Rectal smooth muscle tissue (tissue), 1 donor: ENCODE measurements around the gene TRABD2B.

ENCODE experiments used
- H3K27ac ChIP-seq: one replicate; pipeline ENCODE4 v1.7.0; 2013; ENCODE audit warnings: low read depth, low read length, inconsistent platforms
- H3K27me3 ChIP-seq: one replicate; pipeline ENCODE4 v1.7.0; 2013; ENCODE audit warnings: low read length; ENCODE audit not compliant: control insufficient read depth, insufficient read depth
- H3K36me3 ChIP-seq: one replicate; pipeline ENCODE4 v1.7.0; 2013; ENCODE audit warnings: low read length; ENCODE audit not compliant: control insufficient read depth, insufficient read depth
- H3K4me1 ChIP-seq: one replicate; pipeline ENCODE4 v1.7.0; 2013; ENCODE audit warnings: low read length; ENCODE audit not compliant: control insufficient read depth, insufficient read depth
- H3K4me3 ChIP-seq: one replicate; pipeline ENCODE4 v1.7.0; 2013; ENCODE audit warnings: low read length
- H3K9ac ChIP-seq: one replicate; pipeline ENCODE4 v1.7.0; 2013; ENCODE audit warnings: low read length

TRABD2B gene

GRCh38 chr1:47849591-47850261, 147.5 kb downstream of the TRABD2B start:
- Histone ChIP-seq H3K27me3 (no peaks in the 10 kb centered on the region), H3K4me3 (no peak overlapping the region), H3K36me3 (no peaks in the 10 kb centered on the region), H3K4me1 (no peaks in the 10 kb centered on the region), H3K27ac (no peak overlapping the region), H3K9ac (no peak overlapping the region)

- Histone ChIP-seq H3K27ac (no peak overlapping the region), H3K4me3 (no peak overlapping the region), H3K27me3 (no peaks in the 10 kb centered on the region), H3K9ac (no peak overlapping the region), H3K36me3 (no peaks in the 10 kb centered on the region), H3K4me1 (no peaks in the 10 kb centered on the region)
Observed at GRCh38 chr1:47849005-47849521, 148.1 kb downstream of the TRABD2B start.

- Histone ChIP-seq H3K36me3 (no peaks in the 10 kb centered on the region), H3K9ac (no peak overlapping the region), H3K27ac (no peak overlapping the region), H3K27me3 (no peaks in the 10 kb centered on the region), H3K4me3 (no peak overlapping the region), H3K4me1 (no peaks in the 10 kb centered on the region)
Observed at GRCh38 chr1:47847763-47848162, 149.4 kb downstream of the TRABD2B start.

- Histone ChIP-seq H3K27me3 (no peaks in the 10 kb centered on the region), H3K36me3 (no peaks in the 10 kb centered on the region), H3K4me1 (no peaks in the 10 kb centered on the region), H3K27ac (no peak overlapping the region), H3K9ac (no peak overlapping the region), H3K4me3 (no peak overlapping the region)
Observed at GRCh38 chr1:47844558-47844955, 152.6 kb downstream of the TRABD2B start.

DNA sequence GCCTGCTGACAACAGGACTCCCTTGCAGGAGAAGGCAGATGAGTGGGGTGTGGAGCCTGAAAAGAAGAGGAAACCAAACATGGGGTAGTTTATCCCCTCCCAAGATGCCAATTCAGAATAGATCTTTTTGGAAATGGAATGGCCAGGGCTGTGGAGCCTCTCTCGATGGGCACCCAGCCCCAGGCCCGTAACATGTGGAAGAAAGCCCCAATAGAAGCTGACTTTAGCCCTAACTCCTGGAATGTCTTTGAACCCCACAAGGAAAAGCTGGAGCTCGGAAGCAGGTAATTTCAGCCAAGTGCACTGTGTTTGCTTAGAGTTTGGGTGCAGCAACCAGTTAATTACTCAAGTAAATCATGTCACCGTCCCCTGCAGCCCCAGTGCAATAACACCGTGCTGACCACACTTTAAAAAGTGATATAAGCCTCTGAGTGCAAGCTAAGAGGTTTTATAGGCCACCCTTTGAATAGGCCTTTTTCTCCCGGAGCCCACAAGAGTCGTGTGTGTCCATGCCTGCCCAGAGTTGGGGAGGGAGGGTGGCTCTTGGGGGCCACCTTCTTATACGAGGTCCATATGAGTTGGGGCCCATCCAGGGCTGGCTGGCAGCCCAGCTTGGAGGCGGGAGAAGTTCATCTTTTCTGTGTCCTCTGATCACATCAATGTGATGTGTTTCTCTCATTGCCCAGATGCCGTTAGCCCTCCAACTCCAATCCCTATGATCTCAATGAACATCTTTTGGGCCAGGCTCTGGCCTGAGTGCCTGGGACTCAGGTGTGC, 153.2 kb downstream of the TRABD2B start:
- Histone ChIP-seq H3K27ac (no peak overlapping the region), H3K4me1 (no peaks in the 10 kb centered on the region), H3K4me3 (no peak overlapping the region)

DNA sequence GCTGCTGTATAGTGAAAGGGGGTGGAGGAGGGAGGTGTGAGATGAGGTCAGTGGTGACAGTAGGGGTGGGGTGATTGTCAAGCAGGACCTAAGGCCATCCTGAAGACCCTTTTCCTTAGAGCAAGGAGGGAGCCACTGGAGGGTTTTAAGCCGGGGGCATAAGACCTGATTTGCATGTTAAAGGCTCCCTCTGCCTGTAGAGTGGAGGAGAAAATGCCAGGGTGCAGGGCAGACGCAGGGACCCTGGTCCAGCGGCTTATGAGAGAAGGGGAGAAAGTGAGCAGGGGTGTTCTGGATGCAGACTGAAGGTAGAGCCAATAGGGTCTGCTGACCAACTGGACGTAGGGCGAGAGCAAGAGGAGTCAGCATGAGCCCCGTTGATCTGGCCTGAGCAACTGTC, 154.1 kb downstream of the TRABD2B start:
- Histone ChIP-seq H3K4me1 (no peaks in the 10 kb centered on the region), H3K27me3 (no peaks in the 10 kb centered on the region), H3K36me3 (no peaks in the 10 kb centered on the region), H3K4me3 (no peak overlapping the region), H3K27ac (no peak overlapping the region), H3K9ac (no peak overlapping the region)

More for the DNA sequence above, 153.2 kb downstream of the TRABD2B start:
- H3K9ac ChIP-seq = no peak overlapping the region
- H3K36me3 ChIP-seq = no peaks in the 10 kb centered on the region
- H3K27me3 ChIP-seq = no peaks in the 10 kb centered on the region

GRCh38 chr1:47842228-47842919, 154.8 kb downstream of the TRABD2B start:
- H3K36me3 ChIP-seq = no peaks in the 10 kb centered on the region
- no peak overlapping the region for H3K9ac ChIP-seq
- no peaks in the 10 kb centered on the region for H3K27me3 ChIP-seq
- H3K4me3 ChIP-seq = no peak overlapping the region
- no peaks in the 10 kb centered on the region for H3K4me1 ChIP-seq
- H3K27ac ChIP-seq = no peak overlapping the region

DNA sequence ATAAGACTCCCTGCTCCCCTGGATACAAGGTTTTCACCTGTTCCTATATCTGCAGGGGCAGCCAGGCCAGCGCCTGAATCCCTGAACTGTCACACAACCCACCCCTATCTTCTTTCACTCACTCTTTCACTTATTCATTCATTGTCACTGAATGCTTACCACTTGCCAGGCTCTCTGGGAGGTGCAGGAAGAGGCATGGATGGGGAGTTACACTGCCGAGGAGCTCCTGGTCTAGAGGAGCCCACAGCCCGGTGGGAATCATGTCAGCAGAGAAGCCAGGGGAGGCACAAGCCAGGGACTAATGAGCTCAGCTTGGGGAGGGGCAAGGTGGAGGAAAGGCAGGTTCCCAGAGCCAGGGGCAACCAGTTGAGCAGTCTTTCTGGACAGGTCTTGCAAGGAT, 155.8 kb downstream of the TRABD2B start:
- Histone ChIP-seq H3K9ac (no peak overlapping the region), H3K4me1 (no peaks in the 10 kb centered on the region), H3K36me3 (no peaks in the 10 kb centered on the region), H3K27me3 (no peaks in the 10 kb centered on the region), H3K27ac (no peak overlapping the region), H3K4me3 (no peak overlapping the region)

GRCh38 chr1:47840393-47841190, 156.6 kb downstream of the TRABD2B start:
- H3K4me1 ChIP-seq = no peaks in the 10 kb centered on the region
- H3K36me3 ChIP-seq = no peaks in the 10 kb centered on the region
- H3K9ac ChIP-seq = no peak overlapping the region
- H3K27me3 ChIP-seq = no peaks in the 10 kb centered on the region
- H3K27ac ChIP-seq = no peak overlapping the region
- no peak overlapping the region for H3K4me3 ChIP-seq

DNA sequence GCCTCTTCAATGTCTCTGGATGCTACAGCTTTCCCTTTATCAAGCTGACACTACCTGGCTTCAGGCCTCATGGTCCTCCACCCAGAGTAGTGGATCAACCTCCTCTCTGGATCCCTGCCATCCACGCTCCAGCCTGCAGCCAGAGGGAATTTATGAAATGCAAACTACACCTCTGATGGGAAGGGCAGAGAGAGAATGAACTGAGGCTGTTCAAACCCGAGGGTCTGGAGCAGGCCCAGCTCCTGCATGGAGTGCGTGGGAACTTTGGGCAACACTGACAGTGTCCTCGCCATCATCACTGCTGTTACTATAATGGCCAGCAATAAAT, 157.8 kb downstream of the TRABD2B start:
- Histone ChIP-seq H3K9ac (no peak overlapping the region), H3K27ac (no peak overlapping the region), H3K27me3 (no peaks in the 10 kb centered on the region), H3K36me3 (no peaks in the 10 kb centered on the region), H3K4me3 (no peak overlapping the region), H3K4me1 (no peaks in the 10 kb centered on the region)

DNA sequence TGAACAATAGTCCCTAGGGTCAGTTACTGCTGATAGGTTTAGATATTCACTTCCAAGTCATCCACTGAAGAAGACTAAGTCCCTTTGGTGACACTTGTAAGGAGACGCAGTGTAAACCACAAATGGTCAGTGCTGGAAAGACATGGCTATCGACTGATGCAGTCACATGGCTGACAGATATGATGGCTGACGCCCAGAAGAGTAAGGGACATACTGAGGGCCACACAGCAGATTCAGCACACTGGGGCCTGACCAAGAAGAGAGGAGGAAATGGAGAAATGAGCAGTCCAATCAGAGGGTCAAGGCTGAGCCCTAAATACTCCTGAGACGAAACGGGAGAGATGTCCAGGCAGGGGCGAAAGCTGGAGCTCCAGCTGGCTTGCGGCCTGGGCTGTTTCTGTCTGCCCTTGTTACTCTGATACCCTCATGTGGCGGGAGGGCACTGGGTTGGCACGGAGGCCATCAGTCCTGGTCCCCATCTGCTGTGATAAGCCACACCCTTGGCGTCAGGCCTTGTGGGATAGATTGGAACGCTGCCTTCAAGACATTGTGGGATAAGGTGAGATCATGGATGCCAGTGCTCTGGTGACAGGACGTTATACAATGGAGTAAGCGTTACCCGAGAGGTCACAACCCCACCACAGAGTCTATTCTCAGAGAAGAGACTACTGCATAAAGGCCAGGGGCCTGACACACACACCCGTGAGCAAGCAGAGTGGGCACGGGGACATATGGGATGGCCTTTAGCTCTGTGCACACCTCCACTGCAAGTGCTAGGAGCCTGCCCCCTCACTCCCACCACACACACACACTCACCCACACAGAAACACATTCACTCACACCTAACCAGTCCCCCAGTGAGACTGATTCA, 158.4 kb downstream of the TRABD2B start:
- Histone ChIP-seq H3K4me3 (no peak overlapping the region), H3K36me3 (no peaks in the 10 kb centered on the region), H3K9ac (no peak overlapping the region), H3K27me3 (no peaks in the 10 kb centered on the region), H3K27ac (no peak overlapping the region), H3K4me1 (no peaks in the 10 kb centered on the region)
